WTC11 (cell line): ENCODE data around the gene C19orf25. TPM values are rescaled to one million over a fixed set of nuclear protein-coding genes. Genes with fewer than 3 reads are reported as not detected.

ENCODE experiments used
- ATAC-seq: fragments of 200-7000 bp; cut with Tn5 transposase; 2 replicates; pipeline ENCODE4 v1.10.0; 2021; ENCODE audit warnings: mild to moderate bottlenecking, moderate library complexity
- CTCF ChIA-PET: fragments of 300-600 bp; sonication (Branson Sonifier 250); formaldehyde crosslinking; loops from one replicate; lab custom pipeline; 2021; ENCODE audit warnings: antibody characterized with exemption; lab: Charles Lee
- POLR2A ChIA-PET: fragments of 350-600 bp; sonication (Branson Sonifier 250); formaldehyde crosslinking; loops from one replicate; lab custom pipeline; 2021; ENCODE audit warnings: antibody characterized with exemption; lab: Charles Lee
- DNase-seq: peaks from one replicate; pipeline ENCODE4 v3.0.0; 2021; ENCODE audit warnings: low spot score
- H3K27ac Mint-ChIP-seq: 2 replicates; pipeline ENCODE4 v1.8.0; 2021; ENCODE audit warnings: mixed read lengths
- H3K27me3 Mint-ChIP-seq: 2 replicates; pipeline ENCODE4 v1.8.0; 2021; ENCODE audit warnings: low read depth, mild to moderate bottlenecking, moderate library complexity, mixed read lengths
- H3K36me3 Mint-ChIP-seq: 2 replicates; pipeline ENCODE4 v1.8.0; 2021; ENCODE audit warnings: mixed read lengths
- H3K4me1 Mint-ChIP-seq: 2 replicates; pipeline ENCODE4 v1.8.0; 2022; ENCODE audit warnings: mixed read lengths
- H3K4me3 Mint-ChIP-seq: 2 replicates; pipeline ENCODE4 v1.8.0; 2021; ENCODE audit warnings: mild to moderate bottlenecking, moderate library complexity, mixed read lengths
- H3K9me3 Mint-ChIP-seq: 2 replicates; pipeline ENCODE4 v1.8.0; 2021; ENCODE audit warnings: mixed read lengths
- ATF6 ChIP-seq: sonication (generic); formaldehyde crosslinking; IDR thresholded peaks from 2 replicates; pipeline ENCODE4 v1.8.1; 2023; ENCODE audit warnings: mild to moderate bottlenecking, missing genetic modification reagents
- FOXP1 ChIP-seq: sonication (generic); formaldehyde crosslinking; IDR thresholded peaks from 2 replicates; pipeline ENCODE4 v1.8.0; 2022; ENCODE audit warnings: missing genetic modification reagents, mild to moderate bottlenecking, moderate library complexity, borderline replicate concordance
- JUN ChIP-seq: sonication (generic); formaldehyde crosslinking; IDR thresholded peaks from 2 replicates; pipeline ENCODE4 v1.8.0; 2023; ENCODE audit warnings: mild to moderate bottlenecking, missing genetic modification reagents
- MLX ChIP-seq: sonication (generic); formaldehyde crosslinking; IDR thresholded peaks from 2 replicates; pipeline ENCODE4 v1.8.1; 2023; ENCODE audit warnings: mild to moderate bottlenecking, missing genetic modification reagents, moderate library complexity
- NR3C1 ChIP-seq: sonication (generic); formaldehyde crosslinking; conservative IDR thresholded peaks from 2 replicates; pipeline ENCODE4 v1.8.1; 2023; ENCODE audit warnings: low read depth, mild to moderate bottlenecking, missing genetic modification reagents
- PRRX2 ChIP-seq: fragments of 250-450 bp; sonication (Bioruptor Pico); IDR thresholded peaks from 2 replicates; pipeline ENCODE4 v1.8.0; 2021; ENCODE audit warnings: mild to moderate bottlenecking
- SMAD3 ChIP-seq: sonication (generic); formaldehyde crosslinking; IDR thresholded peaks from 2 replicates; pipeline ENCODE4 v1.8.0; 2022; ENCODE audit warnings: missing genetic modification reagents, mild to moderate bottlenecking, borderline replicate concordance
- SMAD4 ChIP-seq: sonication (generic); formaldehyde crosslinking; IDR thresholded peaks from 2 replicates; pipeline ENCODE4 v1.8.0; 2022; ENCODE audit warnings: mild to moderate bottlenecking, missing genetic modification reagents
- SP1 ChIP-seq: sonication (generic); formaldehyde crosslinking; conservative IDR thresholded peaks from 2 replicates; pipeline ENCODE4 v1.8.1; 2022; ENCODE audit warnings: missing genetic modification reagents
- TCF7 ChIP-seq: sonication (generic); formaldehyde crosslinking; IDR thresholded peaks from 2 replicates; pipeline ENCODE4 v1.8.0; 2022; ENCODE audit warnings: mild to moderate bottlenecking, low read depth, missing genetic modification reagents, moderate library complexity
- TEAD1 ChIP-seq: sonication (generic); formaldehyde crosslinking; IDR thresholded peaks from 2 replicates; pipeline ENCODE4 v1.8.0; 2022; ENCODE audit warnings: mild to moderate bottlenecking, missing genetic modification reagents
- total RNA-seq: library from RNA; stranded (reverse); gene quantifications from 3 replicates; pipeline ENCODE4 v1.2.3, GENCODE V29; 2021
- TF ChIP-seq, protein P1 (sequence below): sonication (generic); formaldehyde crosslinking; IDR thresholded peaks from 2 replicates; pipeline ENCODE4 v1.8.1; 2022; ENCODE audit warnings: mild to moderate bottlenecking, missing genetic modification reagents, moderate library complexity, borderline replicate concordance
- TF ChIP-seq, protein P2 (sequence below): sonication (generic); formaldehyde crosslinking; IDR thresholded peaks from 2 replicates; pipeline ENCODE4 v1.8.0; 2022; ENCODE audit warnings: mild to moderate bottlenecking, missing genetic modification reagents
- TF ChIP-seq, protein P3 (sequence below): fragments of 250-450 bp; sonication (Bioruptor Pico); IDR thresholded peaks from 2 replicates; pipeline ENCODE4 v1.9.0; 2021; ENCODE audit warnings: mild to moderate bottlenecking, borderline replicate concordance
- TF ChIP-seq, protein P4 (sequence below): sonication (generic); formaldehyde crosslinking; IDR thresholded peaks from 2 replicates; pipeline ENCODE4 v1.8.1; 2022; ENCODE audit warnings: mild to moderate bottlenecking, moderate library complexity, missing genetic modification reagents

The C19orf25 gene
- total RNA-seq, 1 experiment from 2014 or later: 65.7 TPM

GRCh38 chr19:1474011-1474764 is 4.8 kb downstream of the C19orf25 start (continued):
- TF ChIP-seq, protein P1, sequence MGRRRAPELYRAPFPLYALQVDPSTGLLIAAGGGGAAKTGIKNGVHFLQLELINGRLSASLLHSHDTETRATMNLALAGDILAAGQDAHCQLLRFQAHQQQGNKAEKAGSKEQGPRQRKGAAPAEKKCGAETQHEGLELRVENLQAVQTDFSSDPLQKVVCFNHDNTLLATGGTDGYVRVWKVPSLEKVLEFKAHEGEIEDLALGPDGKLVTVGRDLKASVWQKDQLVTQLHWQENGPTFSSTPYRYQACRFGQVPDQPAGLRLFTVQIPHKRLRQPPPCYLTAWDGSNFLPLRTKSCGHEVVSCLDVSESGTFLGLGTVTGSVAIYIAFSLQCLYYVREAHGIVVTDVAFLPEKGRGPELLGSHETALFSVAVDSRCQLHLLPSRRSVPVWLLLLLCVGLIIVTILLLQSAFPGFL (CRISPR knock-in tag): no peak

DNA sequence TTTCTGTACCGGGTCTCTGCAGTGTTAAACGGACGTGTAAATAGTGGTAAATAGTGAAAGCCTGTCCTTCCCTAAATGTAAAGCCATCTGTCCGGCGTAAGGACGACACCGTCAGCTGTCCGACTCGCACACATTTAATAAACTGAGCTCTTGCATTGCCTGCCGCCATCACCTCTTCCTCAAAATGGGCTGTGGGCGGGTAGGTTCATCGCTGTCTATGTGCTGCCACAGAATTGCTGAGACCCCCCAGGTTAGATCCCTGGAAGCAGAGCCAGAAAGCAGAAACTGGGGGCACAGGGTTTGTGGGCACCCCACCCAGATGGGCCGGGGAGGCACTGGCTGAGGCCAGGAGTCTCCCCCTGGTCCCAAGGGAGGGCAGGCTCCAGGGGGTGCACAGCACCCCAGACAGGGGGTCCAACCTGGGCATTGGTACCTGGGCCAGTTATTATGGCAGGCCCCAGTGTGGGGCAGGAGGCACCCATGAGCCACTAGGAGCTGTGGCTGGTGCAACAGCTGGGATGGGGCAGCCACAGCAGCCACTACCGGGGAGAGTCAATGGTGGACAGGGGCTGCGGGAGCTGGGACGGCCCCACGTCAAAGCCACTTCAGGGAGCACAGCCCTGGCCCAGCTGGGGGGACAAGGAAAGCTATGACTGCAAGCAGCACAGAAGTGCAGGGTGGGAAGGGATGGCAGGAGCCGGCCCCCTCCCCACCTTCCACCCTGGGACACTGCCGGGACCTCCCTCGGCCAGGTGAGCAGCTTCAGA is 5.7 kb downstream of the C19orf25 start:
- no peak overlapping the region for H3K27ac Mint-ChIP-seq
- TF ChIP-seq JUN (CRISPR knock-in tag) (no peak), SP1 (peak; percentile 22; the same call in 1 of the 2 replicates)
- POLR2A ChIA-PET: interaction anchor here (0.6 to 1.2 kb wide), 4 partner anchors 21 to 359 kb away, joined by 3 read pairs; no protein-coding TSS in a partner anchor
- peaks cover 7% of the 10 kb centered on the region; the same call in 1 of the 2 replicates for H3K4me1 Mint-ChIP-seq
- H3K27me3 Mint-ChIP-seq: peaks cover 36% of the 10 kb centered on the region
- no peaks in the 10 kb centered on the region for H3K9me3 Mint-ChIP-seq
- no peak overlapping the region for H3K4me3 Mint-ChIP-seq
- peaks cover 4% of the 10 kb centered on the region for H3K36me3 Mint-ChIP-seq
- CTCF ChIA-PET: interaction anchor here (1.0 to 3.2 kb wide), 6 partner anchors 17 to 962 kb away, joined by 3 to 19 read pairs (median 5); no protein-coding TSS in a partner anchor
- DNase-seq: peak; percentile 15
- no peak for ATAC-seq

DNA sequence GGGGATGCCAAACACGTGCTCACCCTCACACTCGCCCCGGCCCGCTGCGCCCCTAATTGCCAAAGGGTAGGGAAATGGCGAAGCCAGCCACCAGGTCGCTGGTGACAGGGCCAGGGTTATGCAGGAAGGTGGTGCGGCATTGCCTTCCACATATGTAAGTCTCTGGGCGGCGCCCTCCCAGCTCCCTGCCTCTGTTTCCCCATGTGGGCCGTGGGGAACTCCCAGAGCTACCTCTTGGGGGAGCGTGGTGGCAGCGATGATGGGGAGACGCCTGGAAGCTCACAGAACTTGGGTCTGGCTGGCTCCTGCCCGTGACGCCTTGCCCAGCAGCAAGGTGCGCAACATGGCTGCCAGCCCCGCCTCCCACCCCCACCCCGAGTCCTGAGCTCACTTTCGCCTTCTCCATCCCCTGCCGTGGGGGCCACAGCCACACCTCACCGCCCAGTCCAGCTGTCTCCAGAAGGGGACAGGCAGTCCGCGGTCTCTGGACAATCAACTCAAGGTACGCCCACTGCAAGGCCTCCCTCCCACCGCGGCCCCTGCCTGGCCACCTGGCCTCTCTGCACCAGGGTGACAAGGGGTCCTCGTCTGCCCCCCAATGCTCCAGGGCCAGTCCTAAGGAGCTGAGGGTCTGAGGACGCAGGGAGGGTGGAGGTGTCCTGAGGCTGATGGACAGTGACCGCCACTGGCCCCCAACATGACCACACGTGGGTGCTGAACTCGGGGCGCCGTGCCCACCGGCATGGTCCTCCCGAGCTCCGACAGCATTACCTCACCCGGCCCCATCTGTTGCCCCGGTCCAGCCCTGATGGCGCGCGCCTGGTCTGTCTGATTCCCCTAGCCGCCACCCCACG is 6.6 kb downstream of the C19orf25 start:
- ATAC-seq: no peak
- Mint-ChIP-seq H3K4me1 (peaks cover 5% of the 10 kb centered on the region; the same call in 1 of the 2 replicates), H3K4me3 (no peak overlapping the region), H3K36me3 (peaks cover 4% of the 10 kb centered on the region), H3K27me3 (peaks cover 44% of the 10 kb centered on the region), H3K27ac (no peak overlapping the region), H3K9me3 (no peaks in the 10 kb centered on the region)
- ChIA-PET CTCF (interaction anchor here (0.6 to 3.2 kb wide), 14 partner anchors 17 to 962 kb away, joined by 3 to 19 read pairs (median 3); partner anchors contain the start of gene REEP6), POLR2A (interaction anchor here (0.6 to 1.2 kb wide), 6 partner anchors 16 to 360 kb away, joined by 3 read pairs; partner anchors contain the start of gene CIRBP)
- DNase-seq: peak; percentile 10
- TF ChIP-seq PRRX2 (no peak), TCF7 (CRISPR knock-in tag) (no peak), TEAD1 (CRISPR knock-in tag) (0 out of 2 replicates have a peak, but pooled peaks have one; percentile 26), ATF6 (CRISPR knock-in tag) (no peak), SMAD4 (CRISPR knock-in tag) (no peak), FOXP1 (CRISPR knock-in tag) (0 out of 2 replicates have a peak, but pooled peaks have one; percentile 44), SP1 (peak; percentile 26; the same call in 1 of the 2 replicates), NR3C1 (CRISPR knock-in tag) (no peak), SMAD3 (CRISPR knock-in tag) (no peak), MLX (CRISPR knock-in tag) (no peak)
- TF ChIP-seq, protein P2, sequence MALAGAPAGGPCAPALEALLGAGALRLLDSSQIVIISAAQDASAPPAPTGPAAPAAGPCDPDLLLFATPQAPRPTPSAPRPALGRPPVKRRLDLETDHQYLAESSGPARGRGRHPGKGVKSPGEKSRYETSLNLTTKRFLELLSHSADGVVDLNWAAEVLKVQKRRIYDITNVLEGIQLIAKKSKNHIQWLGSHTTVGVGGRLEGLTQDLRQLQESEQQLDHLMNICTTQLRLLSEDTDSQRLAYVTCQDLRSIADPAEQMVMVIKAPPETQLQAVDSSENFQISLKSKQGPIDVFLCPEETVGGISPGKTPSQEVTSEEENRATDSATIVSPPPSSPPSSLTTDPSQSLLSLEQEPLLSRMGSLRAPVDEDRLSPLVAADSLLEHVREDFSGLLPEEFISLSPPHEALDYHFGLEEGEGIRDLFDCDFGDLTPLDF: no peak
- TF ChIP-seq, protein P3, sequence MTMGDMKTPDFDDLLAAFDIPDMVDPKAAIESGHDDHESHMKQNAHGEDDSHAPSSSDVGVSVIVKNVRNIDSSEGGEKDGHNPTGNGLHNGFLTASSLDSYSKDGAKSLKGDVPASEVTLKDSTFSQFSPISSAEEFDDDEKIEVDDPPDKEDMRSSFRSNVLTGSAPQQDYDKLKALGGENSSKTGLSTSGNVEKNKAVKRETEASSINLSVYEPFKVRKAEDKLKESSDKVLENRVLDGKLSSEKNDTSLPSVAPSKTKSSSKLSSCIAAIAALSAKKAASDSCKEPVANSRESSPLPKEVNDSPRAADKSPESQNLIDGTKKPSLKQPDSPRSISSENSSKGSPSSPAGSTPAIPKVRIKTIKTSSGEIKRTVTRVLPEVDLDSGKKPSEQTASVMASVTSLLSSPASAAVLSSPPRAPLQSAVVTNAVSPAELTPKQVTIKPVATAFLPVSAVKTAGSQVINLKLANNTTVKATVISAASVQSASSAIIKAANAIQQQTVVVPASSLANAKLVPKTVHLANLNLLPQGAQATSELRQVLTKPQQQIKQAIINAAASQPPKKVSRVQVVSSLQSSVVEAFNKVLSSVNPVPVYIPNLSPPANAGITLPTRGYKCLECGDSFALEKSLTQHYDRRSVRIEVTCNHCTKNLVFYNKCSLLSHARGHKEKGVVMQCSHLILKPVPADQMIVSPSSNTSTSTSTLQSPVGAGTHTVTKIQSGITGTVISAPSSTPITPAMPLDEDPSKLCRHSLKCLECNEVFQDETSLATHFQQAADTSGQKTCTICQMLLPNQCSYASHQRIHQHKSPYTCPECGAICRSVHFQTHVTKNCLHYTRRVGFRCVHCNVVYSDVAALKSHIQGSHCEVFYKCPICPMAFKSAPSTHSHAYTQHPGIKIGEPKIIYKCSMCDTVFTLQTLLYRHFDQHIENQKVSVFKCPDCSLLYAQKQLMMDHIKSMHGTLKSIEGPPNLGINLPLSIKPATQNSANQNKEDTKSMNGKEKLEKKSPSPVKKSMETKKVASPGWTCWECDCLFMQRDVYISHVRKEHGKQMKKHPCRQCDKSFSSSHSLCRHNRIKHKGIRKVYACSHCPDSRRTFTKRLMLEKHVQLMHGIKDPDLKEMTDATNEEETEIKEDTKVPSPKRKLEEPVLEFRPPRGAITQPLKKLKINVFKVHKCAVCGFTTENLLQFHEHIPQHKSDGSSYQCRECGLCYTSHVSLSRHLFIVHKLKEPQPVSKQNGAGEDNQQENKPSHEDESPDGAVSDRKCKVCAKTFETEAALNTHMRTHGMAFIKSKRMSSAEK (CRISPR knock-in tag): no peak
- TF ChIP-seq, protein P1 (CRISPR knock-in tag): no peak
- TF ChIP-seq, protein P4, sequence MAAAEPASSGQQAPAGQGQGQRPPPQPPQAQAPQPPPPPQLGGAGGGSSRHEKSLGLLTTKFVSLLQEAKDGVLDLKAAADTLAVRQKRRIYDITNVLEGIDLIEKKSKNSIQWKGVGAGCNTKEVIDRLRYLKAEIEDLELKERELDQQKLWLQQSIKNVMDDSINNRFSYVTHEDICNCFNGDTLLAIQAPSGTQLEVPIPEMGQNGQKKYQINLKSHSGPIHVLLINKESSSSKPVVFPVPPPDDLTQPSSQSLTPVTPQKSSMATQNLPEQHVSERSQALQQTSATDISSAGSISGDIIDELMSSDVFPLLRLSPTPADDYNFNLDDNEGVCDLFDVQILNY: no peak
